GM12875 (cell line): ENCODE data around the gene MAP1S.

Source experiments
- H3K4me3 ChIP-seq: one replicate; pipeline ENCODE4 v1.5.1; 2011; ENCODE audit warnings: low read depth, low read length, control low read depth
- CTCF ChIP-seq: IDR thresholded peaks from 2 replicates; pipeline ENCODE4 v1.5.1; 2011; ENCODE audit warnings: low read depth, mild to moderate bottlenecking, control low read depth, inconsistent platforms, low read length, moderate library complexity, borderline replicate concordance; ENCODE audit not compliant: insufficient read depth

Gene MAP1S

GRCh38 chr19:17692566-17692965 is 26.7 kb upstream of the MAP1S start:
- H3K4me3 ChIP-seq: no peak overlapping the region
- TF ChIP-seq CTCF: no peak

- TF ChIP-seq CTCF: no peak
- no peak overlapping the region for H3K4me3 ChIP-seq
These were observed 24.1 kb upstream of the MAP1S start for GRCh38 chr19:17695198-17695597.

GRCh38 chr19:17703824-17704463 is 15.3 kb upstream of the MAP1S start:
- H3K4me3 ChIP-seq: no peak overlapping the region
- peak; percentile 90 for TF ChIP-seq CTCF

GRCh38 chr19:17706750-17707181 is 12.5 kb upstream of the MAP1S start:
- no peak overlapping the region for H3K4me3 ChIP-seq
- no peak for TF ChIP-seq CTCF

- H3K4me3 ChIP-seq: no peak overlapping the region
- TF ChIP-seq CTCF: no peak
These were observed 7.4 kb upstream of the MAP1S start for GRCh38 chr19:17711851-17712250.

- no peak for TF ChIP-seq CTCF
- H3K4me3 ChIP-seq: no peak overlapping the region
These were observed 2.9 kb upstream of the MAP1S start for GRCh38 chr19:17716309-17716929.

GRCh38 chr19:17718550-17718946 is 732 bp upstream of the MAP1S start:
- no peak for TF ChIP-seq CTCF
- H3K4me3 ChIP-seq: no peak overlapping the region
